ENCODE data around the gene APPL2. TPM values are rescaled to one million over a fixed set of nuclear protein-coding genes. Genes with fewer than 3 reads are reported as not detected.

Gene APPL2
- total RNA-seq, 1 donor from 2014 or later = 69.8 TPM

- no peaks in the 10 kb centered on the region for H3K27me3 Mint-ChIP-seq (ENCODE audit: unreplicated experiment)
- no peak for DNase-seq (ENCODE audit: extremely low spot score, unreplicated experiment)
- peaks cover 61% of the 10 kb centered on the region for H3K4me1 Mint-ChIP-seq (ENCODE audit: unreplicated experiment)
- peaks cover 58% of the 10 kb centered on the region for H3K36me3 Mint-ChIP-seq (ENCODE audit: unreplicated experiment)
- H3K4me3 Mint-ChIP-seq (ENCODE audit: unreplicated experiment) = no peak overlapping the region
- TF ChIP-seq CTCF (IDR thresholded peaks at IDR 0.05) = no peak
- H3K27ac Mint-ChIP-seq (ENCODE audit: unreplicated experiment) = no peak overlapping the region
- H3K9me3 Mint-ChIP-seq (ENCODE audit: unreplicated experiment) = no peaks in the 10 kb centered on the region
Observed at GRCh38 chr12:105220929-105221290, 15.1 kb downstream of the APPL2 start.

- peaks cover 55% of the 10 kb centered on the region for H3K4me1 Mint-ChIP-seq (ENCODE audit: unreplicated experiment)
- H3K36me3 Mint-ChIP-seq (ENCODE audit: unreplicated experiment) = peaks cover 56% of the 10 kb centered on the region
- H3K27me3 Mint-ChIP-seq (ENCODE audit: unreplicated experiment) = no peaks in the 10 kb centered on the region
- H3K27ac Mint-ChIP-seq (ENCODE audit: unreplicated experiment) = no peak overlapping the region
- H3K4me3 Mint-ChIP-seq (ENCODE audit: unreplicated experiment) = no peak overlapping the region
- no peaks in the 10 kb centered on the region for H3K9me3 Mint-ChIP-seq (ENCODE audit: unreplicated experiment)
- no peak for DNase-seq (ENCODE audit: extremely low spot score, unreplicated experiment)
- TF ChIP-seq CTCF (IDR thresholded peaks at IDR 0.05) = no peak
Observed at GRCh38 chr12:105220150-105220928, 15.6 kb downstream of the APPL2 start.

- no peaks in the 10 kb centered on the region for H3K9me3 Mint-ChIP-seq (ENCODE audit: unreplicated experiment)
- H3K4me3 Mint-ChIP-seq (ENCODE audit: unreplicated experiment) = no peak overlapping the region
- TF ChIP-seq CTCF (IDR thresholded peaks at IDR 0.05) = no peak
- H3K36me3 Mint-ChIP-seq (ENCODE audit: unreplicated experiment) = peaks cover 55% of the 10 kb centered on the region
- H3K4me1 Mint-ChIP-seq (ENCODE audit: unreplicated experiment) = peaks cover 46% of the 10 kb centered on the region
- H3K27me3 Mint-ChIP-seq (ENCODE audit: unreplicated experiment) = no peaks in the 10 kb centered on the region
- DNase-seq (ENCODE audit: extremely low spot score, unreplicated experiment) = no peak
- no peak overlapping the region for H3K27ac Mint-ChIP-seq (ENCODE audit: unreplicated experiment)
Observed at GRCh38 chr12:105219261-105220028, 16.5 kb downstream of the APPL2 start.

- no peak for DNase-seq (ENCODE audit: extremely low spot score, unreplicated experiment)
- H3K4me3 Mint-ChIP-seq (ENCODE audit: unreplicated experiment) = no peak overlapping the region
- peaks cover 63% of the 10 kb centered on the region for H3K36me3 Mint-ChIP-seq (ENCODE audit: unreplicated experiment)
- no peaks in the 10 kb centered on the region for H3K9me3 Mint-ChIP-seq (ENCODE audit: unreplicated experiment)
- H3K27me3 Mint-ChIP-seq (ENCODE audit: unreplicated experiment) = no peaks in the 10 kb centered on the region
- peaks cover 44% of the 10 kb centered on the region for H3K4me1 Mint-ChIP-seq (ENCODE audit: unreplicated experiment)
- no peak for TF ChIP-seq CTCF (IDR thresholded peaks at IDR 0.05)
- peak overlapping the region; percentile 51 for H3K27ac Mint-ChIP-seq (ENCODE audit: unreplicated experiment)
Observed at GRCh38 chr12:105218434-105218833, 17.5 kb downstream of the APPL2 start.

GRCh38 chr12:105214670-105215375 lies 21.2 kb downstream of the APPL2 start:
- H3K36me3 Mint-ChIP-seq (ENCODE audit: unreplicated experiment) = peaks cover 66% of the 10 kb centered on the region
- no peak for TF ChIP-seq CTCF (IDR thresholded peaks at IDR 0.05)
- H3K4me3 Mint-ChIP-seq (ENCODE audit: unreplicated experiment) = no peak overlapping the region
- no peaks in the 10 kb centered on the region for H3K27me3 Mint-ChIP-seq (ENCODE audit: unreplicated experiment)
- DNase-seq (ENCODE audit: extremely low spot score, unreplicated experiment) = no peak
- H3K9me3 Mint-ChIP-seq (ENCODE audit: unreplicated experiment) = no peaks in the 10 kb centered on the region
- H3K4me1 Mint-ChIP-seq (ENCODE audit: unreplicated experiment) = peaks cover 26% of the 10 kb centered on the region
- peak overlapping the region; percentile 54 for H3K27ac Mint-ChIP-seq (ENCODE audit: unreplicated experiment)
